GM23338 (cell line): Measurements from ENCODE around the gene SYK. TPM values are rescaled to one million over a fixed set of nuclear protein-coding genes. Genes with fewer than 3 reads are reported as not detected.

Source experiments
- ATAC-seq: fragments of 200-7000 bp; cut with Tn5 transposase; 3 replicates; pipeline ENCODE4 v1.9.1; 2020
- DNase-seq: peaks from one replicate; pipeline ENCODE4 v3.0.0-alpha.2; 2015; ENCODE audit warnings: low spot score
- H2AFZ ChIP-seq: fragments of 200-600 bp; sonication (generic); 2 replicates; pipeline ENCODE4 v1.8.0; 2016; ENCODE audit warnings: antibody characterized with exemption, mild to moderate bottlenecking, moderate library complexity
- H3F3A ChIP-seq: fragments of 200-600 bp; sonication (generic); replicated peaks from 2 replicates; pipeline ENCODE4 v1.8.0; 2017; ENCODE audit warnings: antibody characterized with exemption, mixed run types, low read depth
- H3K27ac ChIP-seq: fragments of 200-600 bp; sonication (generic); 2 replicates; pipeline ENCODE4 v1.6.1; 2016; ENCODE audit warnings: low read depth
- H3K27me3 ChIP-seq: fragments of 200-600 bp; sonication (generic); 2 replicates; pipeline ENCODE4 v1.8.0; 2016; ENCODE audit warnings: mild to moderate bottlenecking, mixed run types, moderate library complexity; ENCODE audit not compliant: insufficient read depth
- H3K36me3 ChIP-seq: fragments of 200-600 bp; sonication (generic); 2 replicates; pipeline ENCODE4 v1.8.0; 2016; ENCODE audit warnings: mild to moderate bottlenecking; ENCODE audit not compliant: insufficient read depth
- H3K4me1 ChIP-seq: fragments of 200-600 bp; sonication (generic); 2 replicates; pipeline ENCODE4 v1.8.0; 2016; ENCODE audit warnings: mild to moderate bottlenecking, moderate library complexity; ENCODE audit not compliant: insufficient read depth
- H3K4me2 ChIP-seq: fragments of 200-600 bp; sonication (generic); 2 replicates; pipeline ENCODE4 v1.7.1; 2017; ENCODE audit warnings: mixed run types
- H3K4me3 ChIP-seq: fragments of 200-600 bp; sonication (generic); 2 replicates; pipeline ENCODE4 v1.6.1; 2016; ENCODE audit warnings: mixed run types
- H3K79me2 ChIP-seq: fragments of 200-600 bp; sonication (generic); replicated peaks from 2 replicates; pipeline ENCODE4 v1.8.0; 2017; ENCODE audit warnings: mild to moderate bottlenecking; ENCODE audit not compliant: insufficient read depth
- H3K9me2 ChIP-seq: fragments of 200-600 bp; sonication (generic); 2 replicates; pipeline ENCODE4 v1.8.0; 2017; ENCODE audit not compliant: insufficient read depth
- H4K20me1 ChIP-seq: fragments of 200-600 bp; sonication (generic); replicated peaks from 2 replicates; pipeline ENCODE4 v1.8.0; 2017; ENCODE audit warnings: mild to moderate bottlenecking; ENCODE audit not compliant: insufficient read depth
- H3K27ac Mint-ChIP-seq: 2 replicates; pipeline ENCODE4 v1.8.0; 2020; ENCODE audit warnings: inconsistent platforms, mild to moderate bottlenecking, moderate library complexity, mixed read lengths
- H3K27me3 Mint-ChIP-seq: 3 replicates; pipeline ENCODE4 v1.8.0; 2022; ENCODE audit warnings: low read depth, mild to moderate bottlenecking, moderate library complexity, mixed read lengths, inconsistent platforms; ENCODE audit not compliant: insufficient read depth, poor library complexity
- H3K36me3 Mint-ChIP-seq: 3 replicates; pipeline ENCODE4 v1.8.0; 2021; ENCODE audit warnings: low read depth, mild to moderate bottlenecking, inconsistent platforms, moderate library complexity, mixed read lengths
- H3K4me1 Mint-ChIP-seq: 3 replicates; pipeline ENCODE4 v1.8.0; 2020; ENCODE audit warnings: mild to moderate bottlenecking, inconsistent platforms, mixed read lengths
- H3K4me3 Mint-ChIP-seq: 3 replicates; pipeline ENCODE4 v1.8.0; 2021; ENCODE audit warnings: moderate library complexity, mild to moderate bottlenecking, inconsistent platforms, mixed read lengths
- H3K9me3 Mint-ChIP-seq: 3 replicates; pipeline ENCODE4 v1.8.0; 2020; ENCODE audit warnings: moderate library complexity, mild to moderate bottlenecking, inconsistent platforms, mixed read lengths
- CREB1 ChIP-seq: fragments of 250-450 bp; sonication (Bioruptor Pico); IDR thresholded peaks from 2 replicates; pipeline ENCODE4 v1.5.0; 2020; ENCODE audit warnings: low read depth, mild to moderate bottlenecking, moderate library complexity
- ETS1 ChIP-seq: IDR thresholded peaks from 2 replicates; pipeline ENCODE4 v1.6.1; 2016; ENCODE audit warnings: antibody characterized with exemption
- EZH2 ChIP-seq: fragments of 200-600 bp; sonication (generic); IDR thresholded peaks from one replicate; pipeline ENCODE4 v1.8.0; 2017; ENCODE audit warnings: antibody characterized with exemption, mild to moderate bottlenecking, low read depth; ENCODE audit not compliant: unreplicated experiment
- EZH2phosphoT487 ChIP-seq: fragments of 200-600 bp; sonication (generic); IDR thresholded peaks from one replicate; pipeline ENCODE4 v1.8.1; 2018; ENCODE audit warnings: antibody characterized with exemption; ENCODE audit not compliant: unreplicated experiment
- JUNB ChIP-seq: IDR thresholded peaks from one replicate; pipeline ENCODE4 v1.6.1; 2016; ENCODE audit warnings: antibody characterized with exemption; ENCODE audit not compliant: unreplicated experiment
- NANOG ChIP-seq: IDR thresholded peaks from 2 replicates; pipeline ENCODE4 v1.6.1; 2016; ENCODE audit warnings: antibody characterized with exemption, borderline replicate concordance
- POLR2AphosphoS5 ChIP-seq: IDR thresholded peaks from 2 replicates; pipeline ENCODE4 v1.6.1; 2016; ENCODE audit warnings: antibody characterized with exemption, low read depth
- REST ChIP-seq: IDR thresholded peaks from one replicate; pipeline ENCODE4 v1.6.1; 2018; ENCODE audit warnings: antibody characterized with exemption; ENCODE audit not compliant: unreplicated experiment
- STAT1 ChIP-seq: IDR thresholded peaks from one replicate; pipeline ENCODE4 v1.6.1; 2016; ENCODE audit warnings: antibody characterized with exemption; ENCODE audit not compliant: unreplicated experiment
- ZNF114 ChIP-seq: fragments of 250-450 bp; sonication (Bioruptor Pico); IDR thresholded peaks from 2 replicates; pipeline ENCODE4 v1.5.0; 2020; ENCODE audit warnings: mild to moderate bottlenecking, moderate library complexity
- ZNF331 ChIP-seq: fragments of 250-450 bp; sonication (Bioruptor Pico); IDR thresholded peaks from 2 replicates; pipeline ENCODE4 v1.5.0; 2020; ENCODE audit warnings: low read depth, mild to moderate bottlenecking, moderate library complexity
- ZNF462 ChIP-seq: fragments of 250-450 bp; sonication (Bioruptor Pico); IDR thresholded peaks from 2 replicates; pipeline ENCODE4 v1.5.0; 2020; ENCODE audit warnings: mild to moderate bottlenecking, moderate library complexity
- polyA plus RNA-seq: library from polyadenylated mRNA; unstranded; fragments of >200 nt; fragmentation: Nextera tagmentation; extraction: Ambion mirVana; gene quantifications from 2 replicates; pipeline ENCODE4 v1.2.1, GENCODE V29; 2016
- total RNA-seq: library from RNA; depleted of rRNA; stranded (reverse); fragments of >200 nt; shearing (Covaris generic); gene quantifications from 2 replicates; pipeline ENCODE4 v1.2.3, GENCODE V29; 2014

The SYK gene
- total and polyA plus RNA-seq, 2 experiments from 2014 or later = 1.5 to 5.8 TPM

GRCh38 chr9:90783552-90783951 lies 18.1 kb upstream of the SYK start:
- H3K9me2 ChIP-seq = no peaks in the 10 kb centered on the region
- no peaks in the 10 kb centered on the region for H3K36me3 ChIP-seq
- H4K20me1 ChIP-seq = no peaks in the 10 kb centered on the region
- Mint-ChIP-seq H3K4me3 (0 out of 3 replicates have a peak overlapping the region, but pooled peaks have one; percentile 23), H3K27ac (peak overlapping the region; percentile 41), H3K27me3 (peaks cover 6% of the 10 kb centered on the region), H3K9me3 (no peaks in the 10 kb centered on the region), H3K4me1 (peaks cover 44% of the 10 kb centered on the region), H3K36me3 (no peaks in the 10 kb centered on the region)
- DNase-seq (peak; percentile 89), ATAC-seq (peak; percentile 99)
- peaks cover 43% of the 10 kb centered on the region for H3K4me1 ChIP-seq
- H3K4me3 ChIP-seq = no peak overlapping the region
- peak overlapping the region; percentile 32; the same call in 1 of the 2 replicates for H3K4me2 ChIP-seq
- no peaks in the 10 kb centered on the region for H3F3A ChIP-seq
- no peak overlapping the region for H2AFZ ChIP-seq
- H3K27me3 ChIP-seq = no peaks in the 10 kb centered on the region
- TF ChIP-seq ZNF331 (CRISPR knock-in tag) (no peak), CREB1 (no peak), EZH2 (no peak)
- H3K79me2 ChIP-seq = no peaks in the 10 kb centered on the region
- peak overlapping the region; percentile 89 for H3K27ac ChIP-seq

GRCh38 chr9:90783964-90784363 lies 17.7 kb upstream of the SYK start:
- no peaks in the 10 kb centered on the region for H3F3A ChIP-seq
- no peaks in the 10 kb centered on the region for H3K9me3 Mint-ChIP-seq
- 0 out of 3 replicates have a peak overlapping the region, but pooled peaks have one; percentile 23 for H3K4me3 Mint-ChIP-seq
- no peaks in the 10 kb centered on the region for H3K9me2 ChIP-seq
- H4K20me1 ChIP-seq = no peaks in the 10 kb centered on the region
- DNase-seq (no peak), ATAC-seq (no peak)
- no peaks in the 10 kb centered on the region for H3K36me3 ChIP-seq
- peaks cover 6% of the 10 kb centered on the region for H3K27me3 Mint-ChIP-seq
- H3K4me1 Mint-ChIP-seq = peaks cover 40% of the 10 kb centered on the region
- no peaks in the 10 kb centered on the region for H3K27me3 ChIP-seq
- no peaks in the 10 kb centered on the region for H3K79me2 ChIP-seq
- peak overlapping the region; percentile 4; the same call in 1 of the 2 replicates for H3K4me2 ChIP-seq
- H3K27ac ChIP-seq = no peak overlapping the region
- peak overlapping the region; percentile 41 for H3K27ac Mint-ChIP-seq
- no peaks in the 10 kb centered on the region for H3K36me3 Mint-ChIP-seq
- peaks cover 39% of the 10 kb centered on the region for H3K4me1 ChIP-seq
- no peak overlapping the region for H3K4me3 ChIP-seq
- H2AFZ ChIP-seq = no peak overlapping the region
- TF ChIP-seq STAT1 (no peak), EZH2phosphoT487 (no peak), ZNF462 (CRISPR knock-in tag) (no peak), ZNF331 (CRISPR knock-in tag) (no peak), CREB1 (no peak), REST (no peak), JUNB (no peak), EZH2 (no peak), ETS1 (no peak), ZNF114 (no peak), POLR2AphosphoS5 (no peak), NANOG (no peak)
